ENCODE measurements around the gene PDE4D. TPM values are rescaled to one million over a fixed set of nuclear protein-coding genes. Genes with fewer than 3 reads are reported as not detected.
"Not testable (repeated sequence)": the region's sequence is repeated elsewhere in the genome, so short reads cannot be mapped to it uniquely, and the experiment has no call there.

Gene PDE4D
- polyA plus RNA-seq, 1 donor, result 40.8 TPM

DNA sequence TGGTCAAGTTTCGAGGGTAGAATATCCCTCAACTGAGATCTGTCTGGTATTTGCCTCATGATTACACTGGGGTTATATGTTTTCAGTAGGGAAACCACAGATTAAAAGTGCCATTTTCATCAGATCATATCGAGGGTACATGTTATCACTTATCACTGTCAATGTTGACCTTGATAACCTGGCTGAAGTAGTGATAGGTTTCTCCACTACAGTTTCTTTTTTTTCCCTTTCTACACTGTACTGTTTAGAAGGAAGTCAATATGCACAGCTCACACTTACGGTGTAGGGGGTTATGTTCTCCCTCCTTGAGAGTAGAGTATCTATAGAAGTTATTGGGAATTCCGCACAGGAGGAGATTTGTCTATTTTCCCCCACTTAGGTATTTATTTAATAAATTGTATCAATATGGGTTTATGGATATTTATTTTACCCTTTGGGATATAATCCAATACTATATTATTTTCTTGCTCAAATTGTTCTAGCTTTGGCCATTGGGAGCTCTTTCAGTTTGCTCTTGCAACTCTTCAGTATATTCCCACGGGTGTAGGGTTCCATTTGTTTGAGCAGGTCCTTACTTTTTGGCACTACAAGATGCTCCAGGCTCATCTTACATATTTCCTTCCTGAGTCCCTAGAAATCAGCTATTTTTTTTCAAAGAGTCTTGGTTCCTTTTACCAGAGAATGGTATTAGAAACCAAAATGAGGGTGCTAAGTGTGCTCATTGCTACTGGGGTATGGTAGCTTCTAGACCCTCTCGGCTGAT lies 866.2 kb downstream of the PDE4D start:
- no peak for DNase-seq

GRCh38 chr5:59025734-59026133 lies 867.8 kb downstream of the PDE4D start:
- DNase-seq, result no peak

GRCh38 chr5:59021837-59022514 lies 871.5 kb downstream of the PDE4D start:
- no peak for DNase-seq

- no peak for DNase-seq
Measured at GRCh38 chr5:59021286-59021673, 872.2 kb downstream of the PDE4D start.

GRCh38 chr5:59020611-59021285 lies 872.8 kb downstream of the PDE4D start:
- DNase-seq, result no peak

DNA sequence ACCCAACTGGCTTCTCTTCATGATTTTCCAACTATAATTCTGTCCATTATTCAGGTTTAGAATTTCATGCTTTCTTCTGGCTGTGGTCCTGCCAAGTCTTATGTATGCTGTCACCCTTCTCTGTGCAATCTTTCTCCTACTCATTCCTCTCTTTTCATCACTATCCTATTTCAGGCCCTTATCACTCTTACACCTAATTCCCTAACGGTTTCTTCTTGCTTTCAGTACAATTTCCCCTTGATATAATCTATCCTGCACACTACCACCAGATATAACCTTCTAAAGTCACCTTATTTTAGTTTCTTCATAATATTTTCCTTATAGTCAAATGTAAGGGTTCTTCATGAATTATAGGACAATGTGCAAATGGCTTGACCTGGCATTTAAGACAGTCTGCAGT lies 874.4 kb downstream of the PDE4D start:
- no peak for DNase-seq

- no peak for DNase-seq
Measured at GRCh38 chr5:59016925-59017324, 876.6 kb downstream of the PDE4D start.

GRCh38 chr5:59008816-59009473 lies 884.6 kb downstream of the PDE4D start:
- DNase-seq, result no peak

DNA sequence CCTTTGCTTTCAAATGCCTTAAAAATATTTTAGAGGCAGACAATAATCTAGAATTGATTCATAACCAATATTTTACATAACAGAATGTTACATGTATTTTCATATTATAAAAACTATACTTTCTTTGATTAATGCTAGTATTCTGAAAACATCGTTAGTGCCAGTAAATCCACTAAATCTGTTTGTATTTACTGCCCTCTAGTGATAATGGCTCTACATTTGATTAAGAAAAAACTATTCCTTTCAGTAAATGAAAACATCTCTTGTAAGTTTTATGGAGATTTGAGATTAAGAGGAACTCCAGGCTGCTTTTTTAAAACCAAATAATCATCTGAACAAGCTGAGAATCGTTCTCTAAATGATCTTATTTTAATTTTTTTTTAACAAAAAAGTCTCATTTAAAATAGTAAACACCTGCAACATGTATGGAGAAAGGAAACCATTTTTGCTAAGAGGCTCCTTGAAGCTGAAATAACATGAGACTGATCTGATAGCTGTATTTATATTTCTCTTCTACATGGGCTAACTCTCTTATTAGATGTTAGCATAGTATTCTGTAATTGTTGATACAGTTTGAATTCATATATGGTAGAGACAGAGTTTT lies 886.0 kb downstream of the PDE4D start:
- no peak for DNase-seq

DNA sequence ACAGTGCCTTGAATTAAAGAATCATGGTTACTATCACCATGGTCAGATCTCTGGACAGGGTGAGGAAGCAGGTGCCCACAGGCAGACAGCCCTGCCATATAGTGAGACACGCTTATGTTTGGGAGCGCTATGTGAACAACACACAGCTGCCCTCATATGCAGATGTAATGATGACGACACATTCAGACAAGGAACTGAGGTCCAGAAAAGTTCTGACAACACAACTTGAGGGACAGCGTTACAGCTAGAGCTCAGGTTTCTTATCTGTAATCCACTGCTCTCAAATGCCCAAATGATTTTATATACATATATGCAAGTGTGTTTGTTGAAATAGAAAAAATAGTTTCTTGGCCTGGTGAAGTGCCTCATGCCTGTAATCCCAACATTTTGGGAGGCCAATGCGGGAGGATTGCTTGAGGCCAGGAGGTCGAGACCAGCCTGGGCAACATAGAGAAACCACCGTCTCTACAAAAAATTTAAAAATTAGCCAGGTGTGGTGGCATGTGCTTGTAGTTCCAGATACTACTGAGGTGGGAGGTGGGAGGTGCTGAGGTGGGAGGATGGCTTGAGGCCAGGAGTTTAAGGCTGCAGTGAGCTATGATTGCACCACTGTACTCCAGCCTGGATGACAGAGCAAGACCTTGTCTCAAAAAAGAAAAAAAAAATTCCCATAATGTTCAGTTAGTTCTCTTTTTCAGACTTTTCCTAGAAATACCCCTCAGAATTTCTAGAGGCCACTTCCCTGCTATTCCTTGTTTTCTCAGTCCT lies 887.4 kb downstream of the PDE4D start:
- no peak for DNase-seq

GRCh38 chr5:59003641-59004040 lies 889.9 kb downstream of the PDE4D start:
- no peak for DNase-seq

- DNase-seq, result no peak
Measured at GRCh38 chr5:59003124-59003523, 890.4 kb downstream of the PDE4D start.

GRCh38 chr5:59002162-59002825 lies 891.2 kb downstream of the PDE4D start:
- DNase-seq, result no peak

GRCh38 chr5:59001716-59002115 lies 891.8 kb downstream of the PDE4D start:
- DNase-seq, result no peak

- no peak for DNase-seq
Measured at GRCh38 chr5:59001154-59001553, 892.4 kb downstream of the PDE4D start.

DNA sequence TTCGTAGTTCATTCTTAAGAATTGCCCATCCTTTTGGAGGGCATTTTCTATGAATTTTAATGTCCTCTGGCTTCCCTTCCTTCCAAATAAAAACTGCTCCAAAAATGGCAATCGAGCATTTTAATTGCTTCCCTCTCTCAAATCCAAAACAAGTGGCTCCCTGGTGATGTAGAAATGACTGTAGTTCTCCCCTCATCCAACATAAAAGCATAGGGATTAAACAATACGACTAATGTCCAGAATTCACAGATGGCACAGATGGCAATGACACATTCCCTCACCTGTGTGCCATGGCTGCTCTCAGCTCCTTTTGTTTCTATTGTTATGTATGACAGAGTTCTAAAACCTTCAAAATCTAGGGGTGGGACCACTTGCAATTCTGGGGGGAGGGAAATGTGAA lies 893.3 kb downstream of the PDE4D start:
- DNase-seq, result no peak

GRCh38 chr5:58999804-59000203 lies 893.7 kb downstream of the PDE4D start:
- no peak for DNase-seq

GRCh38 chr5:58998544-58998943 lies 895.0 kb downstream of the PDE4D start:
- no peak for DNase-seq

GRCh38 chr5:58995779-58996178 lies 897.7 kb downstream of the PDE4D start:
- not testable (repeated sequence) for DNase-seq

DNA sequence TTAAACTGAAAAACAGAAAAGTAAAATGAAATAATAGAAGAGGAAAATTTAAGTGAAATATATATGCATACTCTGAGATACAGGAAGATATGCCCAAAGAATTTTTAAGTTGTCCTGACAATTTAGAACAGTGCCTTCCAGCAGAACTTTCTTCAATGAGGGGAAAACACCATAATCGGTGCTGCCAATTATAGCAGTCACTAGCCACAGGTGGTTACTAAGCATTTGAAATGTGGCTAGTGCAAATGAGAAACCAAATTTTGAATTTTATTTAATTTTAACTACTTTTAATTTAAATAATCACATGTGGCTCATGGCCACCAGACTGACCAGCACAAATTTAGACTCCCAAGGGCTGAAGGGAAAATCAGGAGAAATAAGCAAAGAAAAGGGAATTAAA lies 900.1 kb downstream of the PDE4D start:
- no peak for DNase-seq

- no peak for DNase-seq
Measured at GRCh38 chr5:58988938-58989337, 904.6 kb downstream of the PDE4D start.

All from hindlimb muscle (tissue), 1 donor.